Measurements from ENCODE around the gene PDGFRB. TPM values are rescaled to one million over a fixed set of nuclear protein-coding genes. Genes with fewer than 3 reads are reported as not detected.

PDGFRB gene
- total RNA-seq, 1 donor: 531 TPM

- H3K9me3 ChIP-seq (ENCODE audit: low read depth, low read length): no peaks in the 10 kb centered on the region
- no peaks in the 10 kb centered on the region for H3K79me2 ChIP-seq (ENCODE audit: insufficient read depth, low read length)
- H2AFZ ChIP-seq (ENCODE audit: low read length): no peak overlapping the region
- peaks cover 17% of the 10 kb centered on the region for H3K36me3 ChIP-seq (ENCODE audit: insufficient read depth, low read length)
- H3K27me3 ChIP-seq (ENCODE audit: insufficient read depth, low read length): no peaks in the 10 kb centered on the region
- no peak overlapping the region for H3K4me2 ChIP-seq (ENCODE audit: insufficient read depth, low read length)
- no peak for TF ChIP-seq CTCF (IDR thresholded peaks at IDR 0.05; ENCODE audit: extremely low read depth, low read depth, low read length)
- no peak overlapping the region for H3K4me3 ChIP-seq (ENCODE audit: insufficient read depth, low read length)
- no peak overlapping the region for H3K27ac ChIP-seq (ENCODE audit: low read depth, low read length)
- H4K20me1 ChIP-seq (ENCODE audit: insufficient read depth, low read length): no peaks in the 10 kb centered on the region
- peak; percentile 19 for DNase-seq (ENCODE audit: insufficient read length, low spot score, missing footprints)
- H3K4me1 ChIP-seq (ENCODE audit: insufficient read depth, low read length): peaks cover 25% of the 10 kb centered on the region
These were observed 45.7 kb downstream of the PDGFRB start for GRCh38 chr5:150109921-150110320.

DNA sequence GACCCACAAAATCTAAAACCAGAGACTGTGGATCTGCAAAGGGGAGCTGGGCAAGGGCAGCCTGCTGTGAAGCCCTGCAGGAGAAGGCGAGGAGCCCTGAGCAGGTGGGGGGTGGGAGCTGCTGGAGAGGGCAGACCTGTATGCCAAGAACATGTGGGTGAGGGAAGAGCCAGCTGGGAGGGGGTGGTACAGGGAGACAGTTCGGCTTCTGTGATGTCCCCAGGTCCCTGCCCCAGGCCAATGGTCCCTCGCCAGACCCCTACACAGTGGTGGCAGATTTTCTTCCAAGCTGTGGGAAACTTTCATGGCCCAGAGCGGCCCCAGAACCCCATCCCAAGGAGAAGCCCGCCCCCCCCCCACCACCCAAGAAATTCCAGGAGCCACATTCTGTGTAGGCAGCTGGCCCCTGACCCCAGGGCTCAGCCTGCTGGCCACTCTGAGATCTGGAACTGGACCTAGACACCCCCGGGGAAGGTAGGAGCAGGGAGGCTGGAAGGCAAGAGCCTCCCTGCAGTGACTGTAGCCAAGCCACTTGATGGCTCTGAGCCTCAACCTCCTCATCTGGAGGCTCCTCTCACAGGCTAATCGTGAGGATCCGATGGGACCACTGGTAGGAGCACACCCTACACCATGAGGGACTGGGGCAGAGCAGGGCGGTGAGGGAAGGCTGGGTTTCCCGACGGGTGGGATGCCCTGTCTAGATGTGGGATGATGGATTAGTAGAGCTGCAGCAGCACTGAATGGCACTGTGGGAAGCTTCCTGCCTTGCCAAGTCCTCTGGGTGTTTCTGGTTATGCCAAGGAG, 46.7 kb downstream of the PDGFRB start:
- peaks cover 24% of the 10 kb centered on the region for H3K4me1 ChIP-seq (ENCODE audit: insufficient read depth, low read length)
- no peaks in the 10 kb centered on the region for H4K20me1 ChIP-seq (ENCODE audit: insufficient read depth, low read length)
- H2AFZ ChIP-seq (ENCODE audit: low read length): no peak overlapping the region
- H3K79me2 ChIP-seq (ENCODE audit: insufficient read depth, low read length): no peaks in the 10 kb centered on the region
- no peak overlapping the region for H3K4me3 ChIP-seq (ENCODE audit: insufficient read depth, low read length)
- no peak overlapping the region for H3K27ac ChIP-seq (ENCODE audit: low read depth, low read length)
- H3K9me3 ChIP-seq (ENCODE audit: low read depth, low read length): no peaks in the 10 kb centered on the region
- DNase-seq (ENCODE audit: insufficient read length, low spot score, missing footprints): peak; percentile 42
- H3K4me2 ChIP-seq (ENCODE audit: insufficient read depth, low read length): no peak overlapping the region
- no peak for TF ChIP-seq CTCF (IDR thresholded peaks at IDR 0.05; ENCODE audit: extremely low read depth, low read depth, low read length)
- H3K36me3 ChIP-seq (ENCODE audit: insufficient read depth, low read length): peaks cover 6% of the 10 kb centered on the region
- H3K27me3 ChIP-seq (ENCODE audit: insufficient read depth, low read length): no peaks in the 10 kb centered on the region

GRCh38 chr5:150107909-150108447, 47.7 kb downstream of the PDGFRB start:
- Histone ChIP-seq H3K36me3 (ENCODE audit: insufficient read depth, low read length) (no peaks in the 10 kb centered on the region), H3K9me3 (ENCODE audit: low read depth, low read length) (no peaks in the 10 kb centered on the region), H3K4me1 (ENCODE audit: insufficient read depth, low read length) (peaks cover 15% of the 10 kb centered on the region), H3K4me2 (ENCODE audit: insufficient read depth, low read length) (no peak overlapping the region), H3K79me2 (ENCODE audit: insufficient read depth, low read length) (no peaks in the 10 kb centered on the region), H3K27me3 (ENCODE audit: insufficient read depth, low read length) (no peaks in the 10 kb centered on the region), H4K20me1 (ENCODE audit: insufficient read depth, low read length) (no peaks in the 10 kb centered on the region), H3K27ac (ENCODE audit: low read depth, low read length) (no peak overlapping the region), H2AFZ (ENCODE audit: low read length) (no peak overlapping the region), H3K4me3 (ENCODE audit: insufficient read depth, low read length) (no peak overlapping the region)
- peak; percentile 56 for DNase-seq (ENCODE audit: insufficient read length, low spot score, missing footprints)
- no peak for TF ChIP-seq CTCF (IDR thresholded peaks at IDR 0.05; ENCODE audit: extremely low read depth, low read depth, low read length)

DNA sequence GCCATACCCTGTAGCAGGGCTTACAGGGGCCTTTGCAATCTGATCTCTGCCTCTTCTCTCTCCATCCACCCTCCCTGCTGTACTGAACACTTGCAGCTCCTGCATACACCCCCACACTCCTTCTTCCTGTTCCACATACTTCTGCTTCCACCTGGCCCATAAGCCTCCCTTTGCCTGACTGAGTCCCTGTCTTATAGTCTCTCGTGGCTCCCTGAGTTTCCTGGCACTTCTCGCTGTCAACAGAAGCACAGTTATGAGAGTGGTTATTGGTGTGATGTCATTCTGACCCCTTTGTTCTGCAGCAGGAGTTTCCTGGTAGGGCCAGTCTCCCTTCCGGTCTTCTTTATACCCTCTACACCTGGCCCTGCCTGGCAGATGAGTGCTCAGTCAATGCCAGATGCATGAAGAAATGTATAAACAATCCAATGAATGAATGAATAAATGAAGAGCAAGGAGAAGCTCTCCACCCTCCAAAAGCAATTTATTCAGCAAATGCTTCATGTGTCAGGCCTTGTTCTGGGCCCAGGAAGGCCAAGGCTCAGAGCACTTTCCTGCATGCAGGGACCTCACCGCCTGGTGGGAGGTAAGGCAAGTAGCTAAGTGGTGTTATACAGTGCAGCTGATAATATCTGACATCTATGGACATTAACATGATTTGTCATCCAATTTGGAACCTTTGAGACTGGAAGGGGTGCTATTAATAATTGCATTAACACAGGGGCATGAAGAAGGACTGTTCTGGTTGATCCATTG, 48.8 kb downstream of the PDGFRB start:
- H3K79me2 ChIP-seq (ENCODE audit: insufficient read depth, low read length): no peaks in the 10 kb centered on the region
- H3K9me3 ChIP-seq (ENCODE audit: low read depth, low read length): no peaks in the 10 kb centered on the region
- H3K27ac ChIP-seq (ENCODE audit: low read depth, low read length): no peak overlapping the region
- no peak overlapping the region for H3K4me3 ChIP-seq (ENCODE audit: insufficient read depth, low read length)
- TF ChIP-seq CTCF (IDR thresholded peaks at IDR 0.05; ENCODE audit: extremely low read depth, low read depth, low read length): no peak
- H3K4me1 ChIP-seq (ENCODE audit: insufficient read depth, low read length): peaks cover 4% of the 10 kb centered on the region
- no peak overlapping the region for H2AFZ ChIP-seq (ENCODE audit: low read length)
- peak; percentile 31 for DNase-seq (ENCODE audit: insufficient read length, low spot score, missing footprints)
- H3K27me3 ChIP-seq (ENCODE audit: insufficient read depth, low read length): no peaks in the 10 kb centered on the region
- no peaks in the 10 kb centered on the region for H3K36me3 ChIP-seq (ENCODE audit: insufficient read depth, low read length)
- H3K4me2 ChIP-seq (ENCODE audit: insufficient read depth, low read length): no peak overlapping the region
- no peaks in the 10 kb centered on the region for H4K20me1 ChIP-seq (ENCODE audit: insufficient read depth, low read length)
